Activated T-cell treated with anti-CD3 and anti-CD28 coated beads, Interleukin-2, amount 50 U/mL, for 72 hours (primary cell): ENCODE results near the gene GYPB. TPM values are rescaled to one million over a fixed set of nuclear protein-coding genes. Genes with fewer than 3 reads are reported as not detected.
"Not testable (repeated sequence)": the region's sequence is repeated elsewhere in the genome, so short reads cannot be mapped to it uniquely, and the experiment has no call there.

Experiments used
- ATAC-seq, 2 donors: fragments of 150-1000 bp; cut with Tn5 transposase; replicated peaks in 1 of 2; 2 replicates each; pipeline ENCODE4 v1.10.0; 2021; ENCODE audit warnings: moderate library complexity in 2 of 2, mild to moderate bottlenecking in 1 of 2
- DNase-seq, 2 donors: peaks; one replicate each; pipeline ENCODE4 v3.0.0; 2021 to 2022; ENCODE audit warnings: mixed read lengths in 1 of 2
- H3K27ac Mint-ChIP-seq: one replicate; pipeline ENCODE4 v1.8.0; 2022; ENCODE audit warnings: mild to moderate bottlenecking, moderate library complexity, mixed read lengths
- H3K27me3 Mint-ChIP-seq: one replicate; pipeline ENCODE4 v1.8.0; 2022; ENCODE audit warnings: low read depth, mixed read lengths
- H3K36me3 Mint-ChIP-seq, 2 donors: one replicate each; pipeline ENCODE4 v1.8.0; 2022; ENCODE audit warnings: mixed read lengths in 2 of 2, mild to moderate bottlenecking in 1 of 2; ENCODE audit not compliant: insufficient read depth in 2 of 2
- H3K4me1 Mint-ChIP-seq: one replicate; pipeline ENCODE4 v1.8.0; 2022; ENCODE audit warnings: low read depth, mixed read lengths
- H3K4me3 Mint-ChIP-seq, 2 donors: one replicate each; pipeline ENCODE4 v1.8.0; 2022; ENCODE audit warnings: mild to moderate bottlenecking in 2 of 2, mixed read lengths in 2 of 2, moderate library complexity in 2 of 2
- H3K9me3 Mint-ChIP-seq, 2 donors: one replicate each; pipeline ENCODE4 v1.8.0; 2022; ENCODE audit warnings: mixed read lengths in 2 of 2
- total RNA-seq, 2 donors: library from RNA; stranded (reverse); gene quantifications; one replicate each; pipeline ENCODE4 v1.2.3, GENCODE V29; 2022

GYPB gene
- not detected for total RNA-seq

DNA sequence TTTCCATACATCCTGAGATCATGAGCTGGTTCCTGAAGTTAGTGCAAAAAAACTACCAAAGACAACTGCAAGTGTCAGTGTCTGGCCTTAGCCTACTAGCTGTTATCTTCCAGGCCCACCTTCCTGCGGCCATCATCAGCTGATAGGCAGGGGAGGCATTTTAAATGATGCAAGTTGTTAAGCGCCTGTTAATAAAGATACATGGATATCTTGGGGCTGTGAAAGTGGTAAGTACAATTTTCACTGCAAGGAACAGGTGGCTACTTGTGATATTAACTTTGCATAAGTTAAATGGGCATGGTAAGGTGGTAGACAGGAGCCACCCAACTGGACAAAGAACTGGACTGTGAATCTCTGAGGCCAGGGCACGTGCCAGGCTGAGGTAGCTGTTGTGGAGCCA, at the start of gene GYPB:
GYPB (minus strand) TSS at position 104 of the 400 bp plus-strand sequence; CDS start at position 11, 93 bp downstream.
- not testable (repeated sequence) for H3K27ac Mint-ChIP-seq, ATAC-seq, H3K36me3 Mint-ChIP-seq, H3K4me3 Mint-ChIP-seq, H3K4me1 Mint-ChIP-seq, DNase-seq, H3K9me3 Mint-ChIP-seq, H3K27me3 Mint-ChIP-seq

DNA sequence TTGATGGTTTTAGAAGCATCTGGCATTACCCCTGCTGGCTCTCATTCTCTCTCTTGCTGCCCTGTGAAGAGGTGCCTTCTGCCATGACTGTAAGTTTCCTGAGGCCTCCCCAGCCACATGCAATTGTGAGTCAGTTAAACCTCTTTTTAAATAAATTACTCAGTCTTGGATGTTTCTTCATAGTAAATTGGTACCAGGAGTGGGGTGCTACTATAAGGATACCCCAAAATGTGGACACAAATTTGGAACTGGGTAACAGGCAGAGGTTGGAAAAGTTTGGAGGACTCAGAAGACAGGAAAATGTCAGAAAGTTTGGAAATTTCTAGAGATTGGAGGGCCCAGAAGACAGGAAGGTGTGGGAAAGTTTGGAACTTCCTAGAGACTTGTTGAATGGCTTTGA, 42.4 kb upstream of the GYPB start:
- H3K27ac Mint-ChIP-seq, H3K4me1 Mint-ChIP-seq, ATAC-seq, H3K36me3 Mint-ChIP-seq, H3K4me3 Mint-ChIP-seq, DNase-seq, H3K27me3 Mint-ChIP-seq, H3K9me3 Mint-ChIP-seq: not testable (repeated sequence)

DNA sequence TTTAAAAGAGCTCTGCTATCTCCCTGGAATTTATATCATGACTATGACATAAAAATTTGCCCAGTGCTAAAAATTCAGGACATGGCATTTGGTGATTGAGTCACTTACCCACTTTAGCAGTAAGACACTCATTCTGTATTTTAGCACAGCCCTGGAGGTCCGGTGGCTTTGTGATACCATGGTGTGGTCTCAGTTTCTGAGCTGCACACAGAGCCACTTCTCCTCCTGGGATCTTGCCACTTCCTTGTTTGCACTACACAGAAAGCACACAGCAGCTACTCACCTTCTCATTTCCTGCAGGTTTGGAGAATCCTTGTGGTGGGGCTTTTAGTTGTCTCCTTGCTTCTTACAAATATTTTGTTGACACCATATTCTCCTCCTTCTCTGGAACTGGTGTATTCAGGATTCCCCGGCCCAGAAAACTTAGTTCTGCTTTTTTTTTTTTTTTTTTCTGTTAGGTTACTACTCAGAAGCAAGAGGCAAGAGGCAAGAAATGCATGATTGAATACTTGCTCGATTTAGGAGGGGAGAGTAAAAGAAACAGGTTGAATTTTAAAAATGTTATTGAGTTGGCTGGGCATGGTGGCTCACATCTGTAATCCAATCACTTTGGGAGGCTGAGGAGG, 41.2 kb upstream of the GYPB start:
- not testable (repeated sequence) for H3K27ac Mint-ChIP-seq, H3K36me3 Mint-ChIP-seq, H3K4me1 Mint-ChIP-seq, DNase-seq, H3K9me3 Mint-ChIP-seq, H3K27me3 Mint-ChIP-seq, ATAC-seq, H3K4me3 Mint-ChIP-seq

- no peak overlapping the region for H3K4me3 Mint-ChIP-seq
- H3K27ac Mint-ChIP-seq: no peak overlapping the region
- no peaks in the 10 kb centered on the region for H3K4me1 Mint-ChIP-seq
- H3K36me3 Mint-ChIP-seq: peaks cover 3 to 7% of the 10 kb centered on the region in 2 donors
- peaks cover 2 to 4% of the 10 kb centered on the region in 2 donors for H3K9me3 Mint-ChIP-seq
- no peaks in the 10 kb centered on the region for H3K27me3 Mint-ChIP-seq
- no peak for ATAC-seq
- no peak for DNase-seq
Observed at GRCh38 chr4:144056800-144057199, 37.6 kb upstream of the GYPB start.

GRCh38 chr4:144055336-144055735, 36.2 kb upstream of the GYPB start:
- not testable (repeated sequence) for H3K4me3 Mint-ChIP-seq, H3K36me3 Mint-ChIP-seq, H3K27ac Mint-ChIP-seq, ATAC-seq, H3K27me3 Mint-ChIP-seq, H3K9me3 Mint-ChIP-seq, DNase-seq, H3K4me1 Mint-ChIP-seq

GRCh38 chr4:144051494-144051893, 32.3 kb upstream of the GYPB start:
- H3K4me1 Mint-ChIP-seq, H3K27me3 Mint-ChIP-seq, ATAC-seq, DNase-seq, H3K36me3 Mint-ChIP-seq, H3K27ac Mint-ChIP-seq, H3K9me3 Mint-ChIP-seq, H3K4me3 Mint-ChIP-seq: not testable (repeated sequence)

DNA sequence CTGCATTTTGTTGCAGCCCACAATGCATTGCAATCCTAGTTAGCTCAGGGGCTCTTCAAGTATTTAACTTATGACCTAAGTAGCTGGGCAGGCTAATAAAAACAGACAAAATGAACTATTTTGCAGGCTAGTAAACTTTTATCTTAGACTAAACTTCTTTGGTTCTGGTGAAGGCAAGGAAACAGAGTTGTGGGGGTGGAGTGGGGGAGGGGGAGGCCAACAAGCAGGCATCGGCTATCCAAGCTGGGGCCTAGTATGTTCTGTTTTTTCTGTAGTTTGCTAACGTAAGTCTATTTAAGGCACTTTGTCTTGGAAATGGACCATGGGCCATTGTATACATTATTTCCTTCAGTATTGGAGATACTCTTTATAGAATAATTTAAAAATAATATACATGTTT, 31.5 kb upstream of the GYPB start:
- not testable (repeated sequence) for H3K4me3 Mint-ChIP-seq, H3K27ac Mint-ChIP-seq, H3K4me1 Mint-ChIP-seq, H3K36me3 Mint-ChIP-seq, DNase-seq, H3K27me3 Mint-ChIP-seq, H3K9me3 Mint-ChIP-seq, ATAC-seq

DNA sequence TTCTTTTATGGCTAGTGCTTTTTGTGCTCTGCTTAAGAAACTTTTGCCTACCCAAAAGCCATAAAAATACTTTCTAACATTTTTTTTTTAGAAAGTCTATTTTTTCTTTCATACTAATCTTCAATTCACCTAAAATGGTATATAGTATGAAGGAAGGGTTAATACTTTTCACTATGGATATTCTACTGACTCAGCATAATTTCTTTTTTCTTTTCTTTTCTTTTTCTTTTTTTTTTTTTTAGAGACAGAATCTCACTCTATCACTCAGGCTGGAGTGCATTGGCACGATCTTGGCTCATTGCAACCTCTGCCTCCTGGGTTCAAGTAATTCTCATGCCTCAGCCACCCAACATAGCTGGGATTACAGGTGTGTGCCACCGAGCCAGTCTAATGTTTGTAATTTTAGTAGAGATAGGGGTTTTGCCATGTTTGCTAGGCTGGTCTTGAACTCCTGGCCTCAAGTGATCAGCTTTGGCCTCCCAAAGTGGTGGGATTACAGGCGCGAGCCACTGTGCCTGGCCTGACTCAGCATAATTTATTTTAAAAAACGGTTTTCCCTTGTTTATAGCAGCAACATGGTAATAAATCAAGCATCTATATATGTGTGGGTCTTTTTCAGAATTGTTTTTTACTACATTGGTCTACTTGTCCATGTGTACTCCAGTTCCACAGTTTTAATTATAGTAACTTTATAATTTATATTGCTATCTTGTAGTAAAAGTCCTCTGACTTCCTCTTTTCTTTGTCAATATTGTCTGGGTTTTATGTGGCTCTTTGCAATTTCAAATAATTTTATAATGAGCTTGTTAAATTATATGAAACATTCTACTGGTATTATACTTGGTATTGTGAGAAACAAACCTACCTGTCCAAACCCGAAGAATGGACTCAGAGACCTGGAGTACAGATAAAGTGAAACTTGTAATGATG, 30.6 kb upstream of the GYPB start:
- not testable (repeated sequence) for H3K4me1 Mint-ChIP-seq, H3K4me3 Mint-ChIP-seq, DNase-seq, H3K27me3 Mint-ChIP-seq, ATAC-seq, H3K27ac Mint-ChIP-seq, H3K36me3 Mint-ChIP-seq, H3K9me3 Mint-ChIP-seq

DNA sequence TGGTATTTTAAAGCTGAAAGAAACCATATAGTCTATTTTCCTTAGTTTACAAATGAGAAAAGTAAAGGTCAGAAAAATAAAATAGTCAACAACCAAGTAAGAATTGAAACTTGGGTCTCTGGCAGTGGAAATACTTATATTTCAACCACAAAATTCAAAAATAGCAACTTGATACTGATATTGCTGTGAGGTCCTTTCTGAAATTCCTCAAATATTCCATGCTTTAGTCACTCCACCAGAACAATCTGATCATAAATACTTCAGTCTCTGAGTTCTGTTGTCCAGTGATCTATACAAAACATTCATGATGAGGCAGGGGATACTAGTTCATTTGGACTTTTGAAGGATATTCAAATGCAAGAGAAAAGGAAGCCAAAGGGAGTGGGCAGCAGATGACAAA, 25.8 kb upstream of the GYPB start:
- H3K4me1 Mint-ChIP-seq, DNase-seq, H3K27ac Mint-ChIP-seq, ATAC-seq, H3K4me3 Mint-ChIP-seq, H3K27me3 Mint-ChIP-seq, H3K9me3 Mint-ChIP-seq, H3K36me3 Mint-ChIP-seq: not testable (repeated sequence)

GRCh38 chr4:144032580-144032979, 13.4 kb upstream of the GYPB start:
- H3K27me3 Mint-ChIP-seq, H3K9me3 Mint-ChIP-seq, H3K36me3 Mint-ChIP-seq, H3K4me3 Mint-ChIP-seq, DNase-seq, ATAC-seq, H3K27ac Mint-ChIP-seq, H3K4me1 Mint-ChIP-seq: not testable (repeated sequence)

DNA sequence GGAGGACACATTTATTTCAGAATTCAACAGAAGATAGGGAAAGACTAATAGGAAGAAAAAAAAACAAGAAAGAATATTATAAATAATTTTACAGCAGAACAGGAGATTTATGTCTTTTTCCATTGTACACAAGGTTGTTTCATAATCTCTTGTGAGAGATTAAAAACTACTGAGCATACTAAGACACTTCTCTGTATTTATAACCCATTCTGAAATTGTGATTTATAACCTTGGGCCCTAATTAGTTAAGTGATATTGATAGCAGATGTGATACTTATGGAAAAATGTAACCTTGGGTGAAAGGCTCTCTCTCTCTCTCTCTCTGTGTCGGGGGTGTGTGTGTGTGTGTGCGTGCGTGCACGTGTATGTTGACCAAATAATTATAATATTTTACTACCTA, 12.7 kb upstream of the GYPB start:
- ATAC-seq, DNase-seq, H3K36me3 Mint-ChIP-seq, H3K4me3 Mint-ChIP-seq, H3K4me1 Mint-ChIP-seq, H3K27ac Mint-ChIP-seq, H3K9me3 Mint-ChIP-seq, H3K27me3 Mint-ChIP-seq: not testable (repeated sequence)

GRCh38 chr4:144031369-144031768, 12.2 kb upstream of the GYPB start:
- not testable (repeated sequence) for DNase-seq, H3K4me3 Mint-ChIP-seq, H3K27me3 Mint-ChIP-seq, ATAC-seq, H3K4me1 Mint-ChIP-seq, H3K36me3 Mint-ChIP-seq, H3K27ac Mint-ChIP-seq, H3K9me3 Mint-ChIP-seq

- ATAC-seq, H3K27ac Mint-ChIP-seq, H3K4me1 Mint-ChIP-seq, H3K36me3 Mint-ChIP-seq, H3K9me3 Mint-ChIP-seq, H3K4me3 Mint-ChIP-seq, H3K27me3 Mint-ChIP-seq, DNase-seq: not testable (repeated sequence)
Observed at GRCh38 chr4:144030708-144031107, 11.5 kb upstream of the GYPB start.
